GM18868 (cell line): ENCODE measurements around the gene TMOD3.

Experiments
- ATAC-seq: cut with Tn5 transposase; IDR thresholded peaks from one replicate; pipeline ENCODE4 v1.9.1; 2021; ENCODE audit warnings: mild to moderate bottlenecking, moderate library complexity; ENCODE audit not compliant: unreplicated experiment

The TMOD3 gene

GRCh38 chr15:51904421-51904820, 75.0 kb downstream of the TMOD3 start:
- ATAC-seq = no peak

- no peak for ATAC-seq
Measured at GRCh38 chr15:51904931-51905330, 75.5 kb downstream of the TMOD3 start.

GRCh38 chr15:51907136-51907862, 77.8 kb downstream of the TMOD3 start:
- ATAC-seq = no peak

GRCh38 chr15:51908316-51908715, 78.9 kb downstream of the TMOD3 start:
- no peak for ATAC-seq

- no peak for ATAC-seq
Measured at GRCh38 chr15:51909584-51909983, 80.1 kb downstream of the TMOD3 start.

GRCh38 chr15:51912528-51912927, 83.1 kb downstream of the TMOD3 start:
- ATAC-seq = no peak

GRCh38 chr15:51917493-51917892, 88.0 kb downstream of the TMOD3 start:
- ATAC-seq = no peak

- ATAC-seq = no peak
Measured at GRCh38 chr15:51924156-51925068, 95.0 kb downstream of the TMOD3 start.

GRCh38 chr15:51926809-51927208, 97.4 kb downstream of the TMOD3 start:
- ATAC-seq = no peak

- no peak for ATAC-seq
Measured at GRCh38 chr15:51931016-51931415, 101.6 kb downstream of the TMOD3 start.

- ATAC-seq = no peak
Measured at GRCh38 chr15:51931638-51932037, 102.2 kb downstream of the TMOD3 start.

- ATAC-seq = no peak
Measured at GRCh38 chr15:51932161-51932560, 102.7 kb downstream of the TMOD3 start.

- ATAC-seq = peak; percentile 99
Measured at GRCh38 chr15:51935466-51936104, 106.1 kb downstream of the TMOD3 start.

GRCh38 chr15:51936105-51936478, 106.6 kb downstream of the TMOD3 start:
- no peak for ATAC-seq

- no peak for ATAC-seq
Measured at GRCh38 chr15:51938286-51938685, 108.8 kb downstream of the TMOD3 start.

- no peak for ATAC-seq
Measured at GRCh38 chr15:51939216-51939615, 109.8 kb downstream of the TMOD3 start.

GRCh38 chr15:51947124-51947523, 117.7 kb downstream of the TMOD3 start:
- ATAC-seq = no peak

- ATAC-seq = no peak
Measured at GRCh38 chr15:51952805-51953204, 123.4 kb downstream of the TMOD3 start.

- ATAC-seq = no peak
Measured at GRCh38 chr15:51955504-51955903, 126.1 kb downstream of the TMOD3 start.
